HCT116 (cell line): ENCODE results near the gene GALR3. TPM values are rescaled to one million over a fixed set of nuclear protein-coding genes. Genes with fewer than 3 reads are reported as not detected.

ENCODE experiments used
- ATAC-seq: fragments of 200-7000 bp; cut with Tn5 transposase; 2 replicates; pipeline ENCODE4 v1.9.1; 2020; ENCODE audit warnings: mild to moderate bottlenecking, moderate library complexity
- BruUV-seq: library from RNA; stranded (reverse); fragments of 400-500 nt; replicated peaks from 2 replicates; lab custom pipeline; 2021; lab: Mats Ljungman, UMichigan
- CTCF ChIA-PET: fragments of 300-600 bp; sonication (Branson Sonifier 250); formaldehyde crosslinking; loops from one replicate; lab custom pipeline; 2021; ENCODE audit warnings: antibody characterized with exemption; lab: Charles Lee
- POLR2A ChIA-PET: fragments of 300-600, 350-600 bp; sonication (Branson Sonifier 250); formaldehyde crosslinking; loops from one replicate; lab custom pipeline; 2021; ENCODE audit warnings: antibody characterized with exemption; lab: Charles Lee
- RAD21 ChIA-PET, 2 experiments: fragments of 300-600 bp; sonication (Branson Sonifier 250); formaldehyde crosslinking; loops; one replicate each; lab custom pipeline; 2023; ENCODE audit warnings: low total read pairs in 2 of 2; ENCODE audit not compliant: uncharacterized antibody in 2 of 2, unreplicated experiment in 2 of 2, low non-redundant PET in 1 of 2; lab: Charles Lee
- DNase-seq: peaks from one replicate; pipeline ENCODE4 v3.0.0-alpha.2; 2010; ENCODE audit warnings: low read depth, low spot score
- H2AFZ ChIP-seq: fragments of 200-600 bp; shearing (Covaris generic), sonication (generic); 2 replicates; pipeline ENCODE4 v1.6.1; 2017; ENCODE audit warnings: low read depth, mixed run types, mixed read lengths, antibody characterized with exemption, low read length; ENCODE audit not compliant: poor library complexity, severe bottlenecking
- H3K27ac ChIP-seq: 2 replicates; pipeline ENCODE4 v1.5.1; 2012; ENCODE audit warnings: low read depth, low read length
- H3K27me3 ChIP-seq: fragments of 200-600 bp; sonication (generic); 2 replicates; pipeline ENCODE4 v1.6.1; 2016; ENCODE audit warnings: mixed run types, low read length, mixed read lengths; ENCODE audit not compliant: insufficient read depth
- H3K36me3 ChIP-seq, 2 experiments: fragments of 200-500 bp in 1 of 2; fragments of 200-600 bp in 1 of 2; sonication (Bioruptor generic) in 1 of 2; sonication (generic) in 1 of 2; 2 replicates each; pipeline versions ENCODE4 v1.5.1 to v1.6.1; 2014 to 2016; ENCODE audit warnings: low read length in 2 of 2, inconsistent platforms in 1 of 2, mixed read lengths in 1 of 2, mixed run types in 1 of 2; ENCODE audit not compliant: insufficient read depth in 2 of 2, control insufficient read depth in 1 of 2
- H3K4me1 ChIP-seq, 2 experiments: fragments of 200-600 bp in 1 of 2; sonication (generic) in 1 of 2; 2 replicates each; pipeline versions ENCODE4 v1.5.1 to v1.6.1; 2012 to 2017; ENCODE audit warnings: low read length in 2 of 2, inconsistent platforms in 1 of 2, mild to moderate bottlenecking in 1 of 2, mixed read lengths in 1 of 2, mixed run types in 1 of 2, moderate library complexity in 1 of 2; ENCODE audit not compliant: insufficient read depth in 2 of 2, control insufficient read depth in 1 of 2
- H3K4me2 ChIP-seq: fragments of 200-600 bp; sonication (generic); 2 replicates; pipeline ENCODE4 v1.6.1; 2017; ENCODE audit warnings: mixed run types, low read length, mixed read lengths
- H3K4me3 ChIP-seq, 2 experiments: fragments of 200-600 bp in 1 of 2; sonication (generic) in 1 of 2; replicated peaks in 1 of 2; 2 replicates each; pipeline ENCODE4 v1.5.1; 2011 to 2016; ENCODE audit warnings: low read length in 2 of 2, control low read depth in 1 of 2, low read depth in 1 of 2, mild to moderate bottlenecking in 1 of 2, mixed read lengths in 1 of 2, mixed run types in 1 of 2
- H3K79me2 ChIP-seq: fragments of 200-600 bp; sonication (generic); 2 replicates; pipeline ENCODE4 v1.6.1; 2017; ENCODE audit warnings: mild to moderate bottlenecking, mixed run types, low read length, moderate library complexity, mixed read lengths; ENCODE audit not compliant: insufficient read depth
- H3K9ac ChIP-seq: fragments of 200-600 bp; sonication (generic); 2 replicates; pipeline ENCODE4 v1.6.1; 2016; ENCODE audit warnings: low read length, mixed read lengths
- H3K9me2 ChIP-seq: fragments of 200-600 bp; sonication (generic), shearing (Covaris generic); 2 replicates; pipeline ENCODE4 v1.6.1; 2017; ENCODE audit warnings: mixed run types, mild to moderate bottlenecking, moderate library complexity; ENCODE audit not compliant: insufficient read depth
- H3K9me3 ChIP-seq, 2 experiments: fragments of 200-500 bp in 1 of 2; fragments of 200-600 bp in 1 of 2; sonication (Bioruptor generic) in 1 of 2; sonication (generic) in 1 of 2; 2 replicates each; pipeline ENCODE4 v1.6.1; 2014 to 2017; ENCODE audit warnings: low read length in 2 of 2, mixed read lengths in 2 of 2, inconsistent platforms in 1 of 2, low read depth in 1 of 2, mild to moderate bottlenecking in 1 of 2, mixed run types in 1 of 2, moderate library complexity in 1 of 2; ENCODE audit not compliant: control insufficient read depth in 1 of 2, insufficient read depth in 1 of 2
- H4K20me1 ChIP-seq: fragments of 200-600 bp; sonication (generic), shearing (Covaris generic); 2 replicates; pipeline ENCODE4 v1.6.1; 2017; ENCODE audit warnings: mixed run types, mild to moderate bottlenecking, moderate library complexity; ENCODE audit not compliant: insufficient read depth
- CBX3 ChIP-seq: IDR thresholded peaks from 2 replicates; pipeline ENCODE4 v1.6.1; 2012; ENCODE audit warnings: low read depth
- CTCF ChIP-seq, 3 experiments: fragments of 200-600 bp in 1 of 3; sonication (generic) in 1 of 3; IDR thresholded peaks in 2 of 3; conservative IDR thresholded peaks in 1 of 3; 2 replicates each; pipeline ENCODE4 v1.5.1; 2012 to 2017; ENCODE audit warnings: low read depth in 2 of 3, low read length in 2 of 3, antibody characterized with exemption in 1 of 3, borderline replicate concordance in 1 of 3, control low read depth in 1 of 3, mild to moderate bottlenecking in 1 of 3, mixed read lengths in 1 of 3, mixed run types in 1 of 3, moderate library complexity in 1 of 3; ENCODE audit not compliant: insufficient read depth in 1 of 3
- EGR1 ChIP-seq: IDR thresholded peaks from 2 replicates; pipeline ENCODE4 v1.6.1; 2012; ENCODE audit warnings: low read depth
- ELF1 ChIP-seq: IDR thresholded peaks from 2 replicates; pipeline ENCODE4 v1.6.1; 2012; ENCODE audit warnings: low read depth, borderline replicate concordance
- EZH2phosphoT487 ChIP-seq: fragments of 200-600 bp; IDR thresholded peaks from 2 replicates; pipeline ENCODE4 v1.6.1; 2018; ENCODE audit warnings: antibody characterized with exemption, borderline replicate concordance
- JUND ChIP-seq: IDR thresholded peaks from 2 replicates; pipeline ENCODE4 v1.6.1; 2012
- MAX ChIP-seq: IDR thresholded peaks from 2 replicates; pipeline ENCODE4 v1.6.1; 2012
- RAD21 ChIP-seq: IDR thresholded peaks from 2 replicates; pipeline ENCODE4 v1.6.1; 2012; ENCODE audit warnings: low read depth, mild to moderate bottlenecking
- REST ChIP-seq: IDR thresholded peaks from 2 replicates; pipeline ENCODE4 v1.6.1; 2012; ENCODE audit warnings: low read depth
- SP1 ChIP-seq: IDR thresholded peaks from 2 replicates; pipeline ENCODE4 v1.6.1; 2012; ENCODE audit warnings: low read depth
- SRF ChIP-seq: IDR thresholded peaks from 2 replicates; pipeline ENCODE4 v1.6.1; 2012; ENCODE audit warnings: low read depth
- YY1 ChIP-seq: IDR thresholded peaks from 2 replicates; pipeline ENCODE4 v1.6.1; 2011; ENCODE audit warnings: low read length, low read depth, moderate library complexity, mild to moderate bottlenecking; ENCODE audit not compliant: insufficient replicate concordance; ENCODE audit errors: extremely low read depth
- ZBTB33 ChIP-seq: IDR thresholded peaks from 2 replicates; pipeline ENCODE4 v1.6.1; 2011; ENCODE audit warnings: mild to moderate bottlenecking, low read length, moderate library complexity; ENCODE audit not compliant: insufficient replicate concordance; ENCODE audit errors: extremely low read depth
- ZFX ChIP-seq: fragments of 450-650 bp; IDR thresholded peaks from 2 replicates; pipeline ENCODE4 v1.6.1; 2017
- intact Hi-C: fragments of 100-400 bp; cut with micrococcal nuclease; formaldehyde crosslinking; loops from 2 replicates; pipeline ENCODE4 v1.10.0; 2022
- total RNA-seq: library from RNA; stranded (reverse); gene quantifications from one replicate; pipeline ENCODE4 v1.2.1, GENCODE V29; 2021; ENCODE audit not compliant: unreplicated experiment

Gene GALR3
- total RNA-seq, 1 experiment from 2014 or later = 0.32 TPM

- Histone ChIP-seq H3K27ac (no peak overlapping the region), H3K9ac (no peak overlapping the region), H3K4me2 (no peak overlapping the region), H3K4me3 (no peak overlapping the region)
- no TSS peak for BruUV-seq
- ATAC-seq = no peak
- TF ChIP-seq CBX3 = no peak
- no peak for TF ChIP-seq CTCF (IDR thresholded peaks at IDR 0.05 in 2 of 3, conservative IDR thresholded peaks at IDR 0.05 in 1 of 3; ENCODE audit: borderline replicate concordance in 1 of 3, insufficient read depth in 1 of 3, low read depth in 2 of 3, low read length in 2 of 3)
- no peak for TF ChIP-seq JUND
- no peak for TF ChIP-seq ZBTB33
- TF ChIP-seq YY1 = no peak
- TF ChIP-seq RAD21 = no peak
- no peak for TF ChIP-seq MAX
- TF ChIP-seq EGR1 = no peak
- TF ChIP-seq ZFX = no peak
- TF ChIP-seq SRF = no peak
- no peak for TF ChIP-seq REST
- no peak for TF ChIP-seq EZH2phosphoT487
- no peak for TF ChIP-seq SP1
- TF ChIP-seq ELF1 = no peak
- TF ChIP-seq, all 23 proteins: peak for 0
- no peaks in the 10 kb centered on the region for H4K20me1 ChIP-seq
- H3K4me1 ChIP-seq = peaks cover 4 to 15% of the 10 kb centered on the region in 2 experiments; a peak in 3 of 4 replicates
- no peaks in the 10 kb centered on the region for H3K27me3 ChIP-seq
- H3K9me2 ChIP-seq = no peaks in the 10 kb centered on the region
- no peak overlapping the region for H2AFZ ChIP-seq
- ChIA-PET POLR2A (interaction anchor here (1.0 to 3.4 kb wide), 2 partner anchors 12 to 40 kb away, joined by 3 to 19 read pairs; partner anchors contain the start of gene GCAT), CTCF (interaction anchor here (4.8 kb wide), 1 partner anchor 43 kb away, joined by 33 read pairs; no protein-coding TSS in a partner anchor), RAD21 (interaction anchor here in 1 of 2 experiments (0.7 kb wide), 1 partner anchor 134 kb away, joined by 3 read pairs; no protein-coding TSS in a partner anchor)
- no peaks in the 10 kb centered on the region for H3K79me2 ChIP-seq
- no peaks in the 10 kb centered on the region for H3K9me3 ChIP-seq
- DNase-seq = no peak
- intact Hi-C loops = no loop called here
- peaks cover 0 to 6% of the 10 kb centered on the region in 2 experiments; a peak in 1 of 4 replicates for H3K36me3 ChIP-seq
Measured at GRCh38 chr22:37820350-37820749, 2.8 kb upstream of the GALR3 start.
